Measurements from ENCODE around the gene POP5.
"Not testable (repeated sequence)": the region's sequence is repeated elsewhere in the genome, so short reads cannot be mapped to it uniquely, and the experiment has no call there.

The POP5 gene

GRCh38 chr12:120580787-120581723 is at the start of gene POP5:
POP5 (minus strand) TSS chr12:120581402; CDS start chr12:120581362, 40 bp downstream.
- peak; percentile 98 for DNase-seq

GRCh38 chr12:120630104-120630892 is 49.1 kb upstream of the POP5 start:
- peak; percentile 91 for DNase-seq

- DNase-seq, result peak; percentile 15
Measured at GRCh38 chr12:120628919-120629318, 47.7 kb upstream of the POP5 start.

- DNase-seq, result no peak
Measured at GRCh38 chr12:120625557-120626419, 44.6 kb upstream of the POP5 start.

- no peak for DNase-seq
Measured at GRCh38 chr12:120620624-120621023, 39.4 kb upstream of the POP5 start.

- DNase-seq, result no peak
Measured at GRCh38 chr12:120618954-120619615, 37.9 kb upstream of the POP5 start.

- DNase-seq, result not testable (repeated sequence)
Measured at GRCh38 chr12:120617767-120618166, 36.6 kb upstream of the POP5 start.

GRCh38 chr12:120617193-120617592 is 36.0 kb upstream of the POP5 start:
- not testable (repeated sequence) for DNase-seq

- DNase-seq, result no peak
Measured at GRCh38 chr12:120614848-120615247, 33.6 kb upstream of the POP5 start.

- not testable (repeated sequence) for DNase-seq
Measured at GRCh38 chr12:120611534-120611933, 30.3 kb upstream of the POP5 start.

- no peak for DNase-seq
Measured at GRCh38 chr12:120610560-120610959, 29.4 kb upstream of the POP5 start.

- peak; percentile 51 for DNase-seq
Measured at GRCh38 chr12:120602416-120602815, 21.2 kb upstream of the POP5 start.

- peak; percentile 59 for DNase-seq
Measured at GRCh38 chr12:120599672-120600552, 18.7 kb upstream of the POP5 start.

GRCh38 chr12:120598674-120599463 is 17.7 kb upstream of the POP5 start:
- DNase-seq, result no peak

GRCh38 chr12:120597861-120598260 is 16.7 kb upstream of the POP5 start:
- no peak for DNase-seq

- no peak for DNase-seq
Measured at GRCh38 chr12:120596901-120597300, 15.7 kb upstream of the POP5 start.

GRCh38 chr12:120592121-120593049 is 11.2 kb upstream of the POP5 start:
- DNase-seq, result no peak

- DNase-seq, result no peak
Measured at GRCh38 chr12:120590741-120591407, 9.7 kb upstream of the POP5 start.

All from NCI-H2171 treated with DMSO at 0.1 percent for 48 hours (cell line).